Mammary epithelial cell (primary cell): ENCODE data around the gene IQGAP2.

Experiments used
- EZH2 ChIP-seq: IDR thresholded peaks from 2 replicates; pipeline ENCODE4 v1.6.1; 2012; ENCODE audit warnings: low read length, inconsistent platforms, borderline replicate concordance
- TF ChIP-seq, protein P1 (sequence below), 2 donors: IDR thresholded peaks in 1 of 2; conservative IDR thresholded peaks in 1 of 2; 2 replicates each; pipeline ENCODE4 v1.5.1; 2011 to 2012; ENCODE audit warnings: inconsistent platforms in 2 of 2, low read length in 2 of 2, mild to moderate bottlenecking in 2 of 2, control low read depth in 1 of 2, low read depth in 1 of 2; ENCODE audit not compliant: insufficient read depth in 1 of 2; ENCODE audit errors: extremely low read depth in 1 of 2

DNA sequence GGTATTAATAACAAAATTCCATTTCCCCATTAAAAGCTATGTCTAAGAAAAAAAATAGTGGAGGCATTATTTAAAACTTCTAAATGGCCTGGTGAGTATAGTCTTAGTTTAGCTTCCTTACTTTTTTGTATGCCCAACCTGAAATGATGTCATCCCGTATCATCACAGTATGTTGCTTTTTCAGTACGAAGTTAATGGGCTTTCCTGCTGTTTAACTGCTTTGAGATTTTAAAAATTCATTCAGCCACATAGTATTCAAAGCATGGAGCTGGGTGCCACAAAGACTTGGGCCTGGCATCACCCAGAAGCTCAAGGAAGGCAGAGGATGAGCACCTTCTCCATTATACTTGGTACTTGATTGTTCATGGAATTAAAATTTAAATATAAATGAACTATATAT is 212.7 kb downstream of the IQGAP2 start:
- TF ChIP-seq, protein P1, sequence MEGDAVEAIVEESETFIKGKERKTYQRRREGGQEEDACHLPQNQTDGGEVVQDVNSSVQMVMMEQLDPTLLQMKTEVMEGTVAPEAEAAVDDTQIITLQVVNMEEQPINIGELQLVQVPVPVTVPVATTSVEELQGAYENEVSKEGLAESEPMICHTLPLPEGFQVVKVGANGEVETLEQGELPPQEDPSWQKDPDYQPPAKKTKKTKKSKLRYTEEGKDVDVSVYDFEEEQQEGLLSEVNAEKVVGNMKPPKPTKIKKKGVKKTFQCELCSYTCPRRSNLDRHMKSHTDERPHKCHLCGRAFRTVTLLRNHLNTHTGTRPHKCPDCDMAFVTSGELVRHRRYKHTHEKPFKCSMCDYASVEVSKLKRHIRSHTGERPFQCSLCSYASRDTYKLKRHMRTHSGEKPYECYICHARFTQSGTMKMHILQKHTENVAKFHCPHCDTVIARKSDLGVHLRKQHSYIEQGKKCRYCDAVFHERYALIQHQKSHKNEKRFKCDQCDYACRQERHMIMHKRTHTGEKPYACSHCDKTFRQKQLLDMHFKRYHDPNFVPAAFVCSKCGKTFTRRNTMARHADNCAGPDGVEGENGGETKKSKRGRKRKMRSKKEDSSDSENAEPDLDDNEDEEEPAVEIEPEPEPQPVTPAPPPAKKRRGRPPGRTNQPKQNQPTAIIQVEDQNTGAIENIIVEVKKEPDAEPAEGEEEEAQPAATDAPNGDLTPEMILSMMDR (conservative IDR thresholded peaks at IDR 0.05 in 1 of 2, IDR thresholded peaks at IDR 0.05 in 1 of 2; ENCODE audit: extremely low read depth in 1 of 2, insufficient read depth in 1 of 2, low read depth in 1 of 2, low read length in 2 of 2): no peak
- TF ChIP-seq EZH2: no peak
